WERI-Rb-1 (cell line): ENCODE data around the gene TMCC2.
"Not testable (repeated sequence)": the region's sequence is repeated elsewhere in the genome, so short reads cannot be mapped to it uniquely, and the experiment has no call there.

Source experiments
- DNase-seq: peaks from one replicate; pipeline ENCODE4 v3.0.0-alpha.2; 2020
- H3K27ac ChIP-seq: fragments of 250-450 bp; sonication (Bioruptor Pico); 2 replicates; pipeline ENCODE4 v1.5.1; 2020; ENCODE audit warnings: mild to moderate bottlenecking, moderate library complexity
- H3K27me3 ChIP-seq: fragments of 250-450 bp; sonication (Bioruptor Pico); 2 replicates; pipeline ENCODE4 v1.5.1; 2021; ENCODE audit warnings: mild to moderate bottlenecking, low read depth, moderate library complexity; ENCODE audit not compliant: insufficient read depth, severe bottlenecking
- H3K36me3 ChIP-seq: fragments of 250-450 bp; sonication (Bioruptor Pico); 2 replicates; pipeline ENCODE4 v1.5.1; 2020; ENCODE audit warnings: mild to moderate bottlenecking, moderate library complexity
- H3K4me3 ChIP-seq: 2 replicates; pipeline ENCODE4 v1.5.1; 2011; ENCODE audit warnings: low read depth, mild to moderate bottlenecking, control low read depth, low read length
- H3K9me3 ChIP-seq: fragments of 250-450 bp; sonication (Bioruptor Pico); 2 replicates; pipeline ENCODE4 v1.5.1; 2021; ENCODE audit warnings: mild to moderate bottlenecking, moderate library complexity; ENCODE audit not compliant: severe bottlenecking
- TF ChIP-seq, protein P1 (sequence below): IDR thresholded peaks from 2 replicates; pipeline ENCODE4 v1.5.1; 2011; ENCODE audit warnings: low read depth, mild to moderate bottlenecking, control low read depth, inconsistent platforms, low read length

The TMCC2 gene

DNA sequence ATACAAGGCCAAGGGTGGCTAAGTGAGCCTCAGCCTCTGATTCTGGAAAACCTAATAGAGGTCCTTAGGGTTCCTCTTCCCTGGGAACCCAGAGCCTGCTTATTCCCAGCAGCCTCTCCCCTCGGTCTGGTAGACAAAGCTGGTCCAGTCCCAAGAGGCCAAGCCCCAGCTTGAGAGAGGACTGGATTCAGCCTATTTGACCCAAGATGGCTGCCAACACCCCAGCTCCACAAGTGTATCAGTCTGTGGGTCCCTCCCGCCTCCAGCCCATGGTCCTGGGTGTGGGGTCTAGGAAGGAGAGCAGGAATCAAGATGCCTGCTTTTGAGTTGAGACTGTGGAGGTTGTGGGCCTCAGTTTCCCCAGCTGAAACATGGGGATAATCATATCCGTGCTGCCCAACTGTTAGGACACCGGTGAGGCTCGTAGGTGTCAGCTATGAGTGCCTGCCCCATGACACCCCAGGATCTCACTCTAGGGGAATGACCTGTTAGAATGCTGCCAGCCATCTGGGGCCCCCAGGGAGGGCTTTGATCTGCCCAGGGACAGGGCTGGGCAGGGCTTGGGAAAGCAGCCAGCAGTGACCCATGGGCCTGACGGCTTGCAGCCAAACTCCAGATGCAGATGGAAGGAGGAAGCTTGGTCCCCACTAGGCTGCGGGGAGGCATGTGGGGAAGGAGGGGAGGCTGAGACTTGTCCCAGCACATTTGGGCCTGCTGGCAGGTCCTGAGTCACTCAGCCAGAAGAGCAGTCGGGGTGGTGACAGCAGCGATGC is 48.4 kb downstream of the TMCC2 start:
- Histone ChIP-seq H3K27me3 (no peaks in the 10 kb centered on the region), H3K36me3 (peaks cover 35% of the 10 kb centered on the region), H3K9me3 (peaks cover 2% of the 10 kb centered on the region), H3K4me3 (no peak overlapping the region), H3K27ac (no peak overlapping the region)
- TF ChIP-seq, protein P1, sequence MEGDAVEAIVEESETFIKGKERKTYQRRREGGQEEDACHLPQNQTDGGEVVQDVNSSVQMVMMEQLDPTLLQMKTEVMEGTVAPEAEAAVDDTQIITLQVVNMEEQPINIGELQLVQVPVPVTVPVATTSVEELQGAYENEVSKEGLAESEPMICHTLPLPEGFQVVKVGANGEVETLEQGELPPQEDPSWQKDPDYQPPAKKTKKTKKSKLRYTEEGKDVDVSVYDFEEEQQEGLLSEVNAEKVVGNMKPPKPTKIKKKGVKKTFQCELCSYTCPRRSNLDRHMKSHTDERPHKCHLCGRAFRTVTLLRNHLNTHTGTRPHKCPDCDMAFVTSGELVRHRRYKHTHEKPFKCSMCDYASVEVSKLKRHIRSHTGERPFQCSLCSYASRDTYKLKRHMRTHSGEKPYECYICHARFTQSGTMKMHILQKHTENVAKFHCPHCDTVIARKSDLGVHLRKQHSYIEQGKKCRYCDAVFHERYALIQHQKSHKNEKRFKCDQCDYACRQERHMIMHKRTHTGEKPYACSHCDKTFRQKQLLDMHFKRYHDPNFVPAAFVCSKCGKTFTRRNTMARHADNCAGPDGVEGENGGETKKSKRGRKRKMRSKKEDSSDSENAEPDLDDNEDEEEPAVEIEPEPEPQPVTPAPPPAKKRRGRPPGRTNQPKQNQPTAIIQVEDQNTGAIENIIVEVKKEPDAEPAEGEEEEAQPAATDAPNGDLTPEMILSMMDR = no peak
- DNase-seq = no peak

GRCh38 chr1:205276689-205277065 is 48.9 kb downstream of the TMCC2 start:
- H3K27me3 ChIP-seq = no peaks in the 10 kb centered on the region
- TF ChIP-seq, protein P1 = no peak
- peaks cover 29% of the 10 kb centered on the region for H3K36me3 ChIP-seq
- H3K27ac ChIP-seq = no peak overlapping the region
- no peak overlapping the region for H3K4me3 ChIP-seq
- peaks cover 2% of the 10 kb centered on the region for H3K9me3 ChIP-seq
- no peak for DNase-seq

GRCh38 chr1:205279986-205280385 is 52.2 kb downstream of the TMCC2 start:
- no peak for DNase-seq
- no peak overlapping the region for H3K27ac ChIP-seq
- H3K4me3 ChIP-seq = no peak overlapping the region
- H3K9me3 ChIP-seq = peaks cover 2% of the 10 kb centered on the region
- H3K27me3 ChIP-seq = no peaks in the 10 kb centered on the region
- H3K36me3 ChIP-seq = no peaks in the 10 kb centered on the region
- TF ChIP-seq, protein P1 = no peak

DNA sequence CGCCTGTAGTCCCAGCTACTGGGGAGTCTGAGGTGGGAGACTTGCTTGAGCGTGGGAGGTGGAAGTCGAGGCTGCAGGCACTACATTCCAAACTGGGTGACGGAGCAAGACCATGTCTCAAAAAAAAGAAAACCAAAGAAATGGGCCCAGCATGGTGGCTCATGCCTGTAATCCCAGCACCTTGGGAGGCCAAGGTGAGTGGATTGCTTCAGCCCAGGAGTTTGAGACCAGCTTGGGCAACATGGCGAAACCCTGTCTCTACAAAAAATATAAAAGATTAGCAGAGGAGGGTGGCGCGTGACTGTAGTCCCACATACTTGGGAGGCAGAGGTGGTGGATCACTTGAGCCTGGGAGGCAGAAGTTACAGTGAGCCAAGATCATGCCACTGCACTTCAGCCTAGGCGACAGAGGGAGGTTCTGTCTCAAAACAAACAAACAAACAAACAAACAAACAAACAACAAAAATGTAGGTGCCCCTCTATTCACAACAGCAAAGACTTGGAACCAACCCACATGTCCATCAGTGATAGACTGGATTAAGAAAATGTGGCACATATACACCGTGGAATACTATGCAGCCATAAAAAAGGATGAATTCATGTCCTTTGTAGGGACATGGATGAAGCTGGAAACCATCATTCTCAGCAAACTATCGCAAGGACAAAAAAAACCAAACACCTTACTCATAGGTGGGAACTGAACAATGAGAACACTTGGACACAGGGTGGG is 53.1 kb downstream of the TMCC2 start:
- DNase-seq, H3K27me3 ChIP-seq, H3K27ac ChIP-seq, H3K4me3 ChIP-seq, H3K9me3 ChIP-seq, H3K36me3 ChIP-seq: not testable (repeated sequence)

DNA sequence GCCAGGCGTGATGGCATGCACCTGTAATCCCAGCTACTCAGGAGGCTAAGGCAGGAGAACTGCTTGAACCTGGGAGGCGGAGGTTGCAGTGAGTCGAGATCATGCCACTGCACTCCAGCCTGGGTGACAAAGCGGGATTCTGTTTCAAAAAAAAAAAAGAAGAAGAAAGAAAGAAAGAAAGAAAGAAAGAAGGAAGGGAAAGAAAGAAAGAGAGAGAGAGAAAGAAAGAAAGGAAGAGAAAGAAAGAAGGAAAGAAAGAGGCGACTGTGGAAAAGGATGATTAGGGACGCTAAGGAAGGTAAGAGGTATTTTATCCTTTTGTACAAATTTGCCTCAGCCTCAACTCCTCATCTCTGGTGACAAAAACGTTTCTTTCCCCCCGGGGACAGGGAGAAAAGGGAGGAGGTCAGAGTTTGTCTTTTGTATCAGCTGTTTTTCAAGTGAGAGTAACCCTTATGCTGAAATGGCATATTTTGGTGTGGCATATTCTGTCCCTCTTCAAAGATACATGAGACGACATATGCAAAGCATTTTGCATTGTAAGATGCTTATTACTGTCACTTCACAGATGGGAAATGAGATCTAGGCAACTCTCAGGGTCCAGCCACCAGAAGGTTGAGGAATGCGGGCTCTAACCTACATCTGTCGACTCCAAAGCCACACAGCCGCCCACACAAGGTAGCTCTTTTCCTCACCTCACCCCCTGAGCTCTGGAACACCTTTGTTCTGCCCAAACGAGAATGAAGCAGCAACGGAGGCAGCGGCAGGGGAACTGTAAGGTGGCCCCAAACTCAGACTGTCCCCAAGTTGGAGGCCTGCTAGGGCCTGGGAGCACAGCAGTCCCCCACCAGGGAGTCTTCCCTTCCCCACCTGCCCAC is 55.8 kb downstream of the TMCC2 start:
- H3K9me3 ChIP-seq = peaks cover 2% of the 10 kb centered on the region
- no peak overlapping the region for H3K4me3 ChIP-seq
- H3K36me3 ChIP-seq = no peaks in the 10 kb centered on the region
- no peaks in the 10 kb centered on the region for H3K27me3 ChIP-seq
- DNase-seq = no peak
- TF ChIP-seq, protein P1 = no peak
- peak overlapping the region; percentile 58 for H3K27ac ChIP-seq
